PFSK-1 (cell line): ENCODE data around the gene HPCAL1.

ENCODE experiments used
- FOXP2 ChIP-seq: optimal IDR thresholded peaks from 2 replicates; pipeline ENCODE3; 2011; ENCODE audit warnings: borderline replicate concordance, control low read depth, inconsistent platforms; ENCODE audit not compliant: insufficient read depth; ENCODE audit errors: extremely low read length, extremely low read depth
- POLR2AphosphoS5 ChIP-seq: IDR thresholded peaks from 2 replicates; pipeline ENCODE4 v1.6.1; 2012; ENCODE audit warnings: low read depth, mild to moderate bottlenecking, control low read depth, low read length, moderate library complexity
- SIN3A ChIP-seq: IDR thresholded peaks from 2 replicates; pipeline ENCODE4 v1.6.1; 2012; ENCODE audit warnings: mild to moderate bottlenecking, low read length, moderate library complexity, borderline replicate concordance; ENCODE audit not compliant: insufficient read depth
- TAF1 ChIP-seq: IDR thresholded peaks from 2 replicates; pipeline ENCODE4 v1.6.1; 2012; ENCODE audit warnings: low read length, control low read depth, borderline replicate concordance; ENCODE audit not compliant: insufficient read depth
- TF ChIP-seq, protein P1 (sequence below), 2 experiments: IDR thresholded peaks; 2 replicates each; pipeline versions ENCODE4 v1.6.1 to v1.8.0; 2011 to 2012; ENCODE audit warnings: low read depth in 2 of 2, low read length in 2 of 2, control low read depth in 1 of 2, inconsistent platforms in 1 of 2, mild to moderate bottlenecking in 1 of 2, moderate library complexity in 1 of 2; ENCODE audit not compliant: insufficient read depth in 1 of 2

Gene HPCAL1

DNA sequence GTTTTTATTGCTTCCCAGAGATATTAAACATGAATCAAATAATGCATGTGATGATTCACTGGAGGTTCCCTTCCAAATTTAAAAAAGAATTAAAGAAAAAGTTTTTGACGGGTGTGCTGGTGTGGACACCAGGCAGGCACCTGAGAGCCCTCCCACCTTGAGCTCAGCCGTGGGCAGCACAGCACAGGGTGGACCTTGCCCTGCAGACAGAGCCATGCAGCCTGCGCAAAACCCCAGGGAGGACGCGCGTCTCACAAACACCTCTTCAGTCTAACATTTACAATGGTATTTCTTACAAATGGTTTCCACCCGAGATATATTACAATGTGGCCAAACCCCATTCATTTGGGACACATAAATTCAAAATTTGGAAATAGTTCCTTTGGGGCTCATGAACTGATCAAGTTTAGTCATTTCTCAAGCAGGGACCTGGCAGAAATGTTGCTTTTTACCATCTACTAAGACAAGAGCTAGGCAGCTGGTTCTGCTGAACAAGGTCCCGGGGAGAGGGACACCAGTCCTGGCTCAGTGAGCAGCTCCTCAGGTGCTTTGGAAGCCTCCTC is 100.0 kb downstream of the HPCAL1 start:
- no peak for TF ChIP-seq SIN3A
- TF ChIP-seq, protein P1, sequence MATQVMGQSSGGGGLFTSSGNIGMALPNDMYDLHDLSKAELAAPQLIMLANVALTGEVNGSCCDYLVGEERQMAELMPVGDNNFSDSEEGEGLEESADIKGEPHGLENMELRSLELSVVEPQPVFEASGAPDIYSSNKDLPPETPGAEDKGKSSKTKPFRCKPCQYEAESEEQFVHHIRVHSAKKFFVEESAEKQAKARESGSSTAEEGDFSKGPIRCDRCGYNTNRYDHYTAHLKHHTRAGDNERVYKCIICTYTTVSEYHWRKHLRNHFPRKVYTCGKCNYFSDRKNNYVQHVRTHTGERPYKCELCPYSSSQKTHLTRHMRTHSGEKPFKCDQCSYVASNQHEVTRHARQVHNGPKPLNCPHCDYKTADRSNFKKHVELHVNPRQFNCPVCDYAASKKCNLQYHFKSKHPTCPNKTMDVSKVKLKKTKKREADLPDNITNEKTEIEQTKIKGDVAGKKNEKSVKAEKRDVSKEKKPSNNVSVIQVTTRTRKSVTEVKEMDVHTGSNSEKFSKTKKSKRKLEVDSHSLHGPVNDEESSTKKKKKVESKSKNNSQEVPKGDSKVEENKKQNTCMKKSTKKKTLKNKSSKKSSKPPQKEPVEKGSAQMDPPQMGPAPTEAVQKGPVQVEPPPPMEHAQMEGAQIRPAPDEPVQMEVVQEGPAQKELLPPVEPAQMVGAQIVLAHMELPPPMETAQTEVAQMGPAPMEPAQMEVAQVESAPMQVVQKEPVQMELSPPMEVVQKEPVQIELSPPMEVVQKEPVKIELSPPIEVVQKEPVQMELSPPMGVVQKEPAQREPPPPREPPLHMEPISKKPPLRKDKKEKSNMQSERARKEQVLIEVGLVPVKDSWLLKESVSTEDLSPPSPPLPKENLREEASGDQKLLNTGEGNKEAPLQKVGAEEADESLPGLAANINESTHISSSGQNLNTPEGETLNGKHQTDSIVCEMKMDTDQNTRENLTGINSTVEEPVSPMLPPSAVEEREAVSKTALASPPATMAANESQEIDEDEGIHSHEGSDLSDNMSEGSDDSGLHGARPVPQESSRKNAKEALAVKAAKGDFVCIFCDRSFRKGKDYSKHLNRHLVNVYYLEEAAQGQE (IDR thresholded peaks at IDR 0.05; ENCODE audit: insufficient read depth in 1 of 2, low read depth in 2 of 2, low read length in 2 of 2), result no peak
- no peak for TF ChIP-seq FOXP2

- TF ChIP-seq SIN3A, result no peak
- TF ChIP-seq, protein P1 (IDR thresholded peaks at IDR 0.05; ENCODE audit: insufficient read depth in 1 of 2, low read depth in 2 of 2, low read length in 2 of 2), result no peak
- no peak for TF ChIP-seq POLR2AphosphoS5
- no peak for TF ChIP-seq FOXP2
Observed at GRCh38 chr2:10404324-10405143, 101.8 kb downstream of the HPCAL1 start.

DNA sequence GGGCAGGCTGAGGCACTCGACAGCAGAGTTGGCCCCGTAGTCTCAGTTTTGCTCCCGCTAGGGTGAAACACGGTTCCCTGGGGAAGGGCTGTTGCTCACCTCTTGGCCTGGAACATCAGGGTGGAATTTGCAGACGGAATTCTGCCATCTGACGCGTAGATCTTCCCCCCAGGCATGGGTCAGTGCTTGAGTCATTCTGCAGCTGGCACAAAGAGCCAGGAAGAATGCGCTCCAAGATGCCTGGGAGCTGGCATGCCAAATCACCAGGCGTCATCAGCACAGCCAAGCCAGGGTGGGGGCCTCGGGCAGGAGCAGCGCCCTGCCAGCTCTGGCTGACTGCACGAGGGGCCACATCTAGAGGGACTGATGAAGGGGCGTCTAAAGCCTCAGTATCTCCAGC is 102.7 kb downstream of the HPCAL1 start:
- TF ChIP-seq, protein P1 (IDR thresholded peaks at IDR 0.05; ENCODE audit: insufficient read depth in 1 of 2, low read depth in 2 of 2, low read length in 2 of 2), result no peak
- TF ChIP-seq TAF1, result no peak
- no peak for TF ChIP-seq SIN3A
- TF ChIP-seq POLR2AphosphoS5, result no peak
- TF ChIP-seq FOXP2, result no peak

- TF ChIP-seq, protein P1 (IDR thresholded peaks at IDR 0.05; ENCODE audit: insufficient read depth in 1 of 2, low read depth in 2 of 2, low read length in 2 of 2), result no peak
- no peak for TF ChIP-seq SIN3A
- no peak for TF ChIP-seq TAF1
- no peak for TF ChIP-seq POLR2AphosphoS5
- no peak for TF ChIP-seq FOXP2
Observed at GRCh38 chr2:10406016-10406415, 103.3 kb downstream of the HPCAL1 start.
